LoVo (cell line): ENCODE data around the gene CREG1.
"Not testable (repeated sequence)": the region's sequence is repeated elsewhere in the genome, so short reads cannot be mapped to it uniquely, and the experiment has no call there.

Source experiments
- DNase-seq: peaks from one replicate; pipeline ENCODE4 v3.0.0-alpha.2; 2016; ENCODE audit warnings: low spot score

The CREG1 gene

DNA sequence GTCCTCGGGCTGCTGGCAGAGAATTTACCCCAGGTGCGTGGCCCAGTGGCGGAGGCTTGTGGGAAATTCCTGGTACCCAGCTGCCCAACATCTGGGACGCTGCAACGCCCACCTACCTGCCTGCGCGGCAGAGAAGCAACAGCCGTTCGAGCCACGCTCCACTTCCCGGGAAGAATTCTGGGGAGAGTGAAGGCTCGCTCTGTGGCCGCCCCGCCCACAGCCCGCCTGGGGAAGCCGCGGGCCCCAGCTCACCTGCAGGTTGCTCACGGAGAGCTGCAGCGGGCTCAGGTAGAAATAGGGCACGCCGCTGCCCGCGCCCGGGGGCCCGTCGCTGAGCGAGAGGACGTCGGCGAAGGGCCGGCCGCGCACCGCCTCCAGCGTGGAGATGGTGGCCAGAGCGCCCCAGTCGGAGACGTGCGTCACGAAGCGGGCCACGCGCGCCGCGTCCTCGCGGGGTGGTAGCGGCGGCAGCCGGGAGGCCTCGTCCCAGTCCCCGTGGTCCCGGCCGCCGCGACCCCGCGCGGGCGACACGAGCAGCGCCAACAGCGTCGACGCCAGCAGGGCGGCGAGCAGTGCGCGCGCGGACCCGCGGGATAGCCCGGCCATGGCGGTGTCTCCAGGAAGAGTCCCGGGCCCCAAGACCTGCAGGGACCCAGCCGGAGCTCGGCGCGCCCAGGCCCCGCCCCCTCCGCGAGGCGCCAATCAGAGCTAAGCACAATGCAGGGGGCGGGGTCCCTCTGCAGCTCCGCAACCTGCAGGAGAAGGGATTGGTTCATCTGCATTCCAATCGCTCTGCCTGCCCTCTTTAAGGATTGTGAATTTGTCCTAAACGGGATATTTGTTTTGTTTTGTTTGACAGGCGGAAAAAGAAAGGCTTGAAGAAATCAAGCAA lies at the start of gene CREG1:
TSS of gene CREG1 (minus strand) at position 627 of the 892 bp plus-strand sequence.
- peak; percentile 95 for DNase-seq

GRCh38 chr1:167602840-167603239 lies 49.3 kb upstream of the CREG1 start:
- DNase-seq, result no peak

- DNase-seq, result no peak
Measured at GRCh38 chr1:167601442-167602383, 48.2 kb upstream of the CREG1 start.

DNA sequence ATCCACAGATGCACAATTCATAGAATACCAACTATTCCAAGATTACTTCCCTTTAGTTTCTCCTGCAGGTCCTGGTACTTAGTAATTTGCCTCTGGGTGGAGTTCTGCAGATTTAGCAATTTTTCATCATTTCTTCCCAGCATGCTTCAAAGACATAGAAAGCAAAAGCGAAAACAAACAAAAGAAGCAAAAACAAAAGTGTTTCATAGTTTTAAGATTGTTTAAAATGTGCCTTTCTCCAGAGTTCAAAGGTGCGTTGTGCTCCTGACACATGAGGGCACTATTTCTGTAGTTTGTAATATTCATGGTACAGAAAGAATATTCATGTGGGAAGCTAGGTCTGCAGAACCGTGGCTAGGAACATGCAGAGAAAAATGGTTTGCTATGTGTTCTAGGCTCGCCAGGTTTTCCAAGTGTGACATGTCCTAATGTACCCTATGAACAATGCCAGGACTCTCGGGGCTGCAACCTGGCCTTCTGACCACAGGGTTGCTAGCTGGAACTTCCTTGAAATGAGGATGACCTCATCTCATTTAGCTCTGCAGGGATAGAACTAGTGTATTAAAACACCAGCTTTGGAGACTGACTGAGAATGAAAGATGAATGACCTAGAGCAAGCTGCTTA lies 46.5 kb upstream of the CREG1 start:
- DNase-seq, result peak; percentile 1

DNA sequence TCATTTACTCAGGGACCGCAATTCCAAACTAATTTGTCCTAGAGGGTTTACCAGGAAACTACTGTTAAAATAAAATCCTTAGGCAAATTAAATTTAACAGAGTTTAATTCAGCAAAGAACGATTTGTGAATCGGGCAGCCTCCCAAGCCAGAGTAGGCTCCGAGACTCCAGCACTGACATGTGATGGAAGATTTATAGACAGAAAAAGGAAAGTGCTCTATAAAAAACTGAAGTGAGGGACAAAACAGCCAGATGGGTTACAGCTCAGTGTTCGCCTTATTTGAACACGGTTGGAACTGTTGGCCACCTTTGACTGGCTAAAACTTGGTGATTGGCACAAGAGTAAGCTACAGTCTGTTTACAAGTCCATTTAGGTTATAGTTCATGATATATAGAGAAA lies 41.3 kb upstream of the CREG1 start:
- no peak for DNase-seq

DNA sequence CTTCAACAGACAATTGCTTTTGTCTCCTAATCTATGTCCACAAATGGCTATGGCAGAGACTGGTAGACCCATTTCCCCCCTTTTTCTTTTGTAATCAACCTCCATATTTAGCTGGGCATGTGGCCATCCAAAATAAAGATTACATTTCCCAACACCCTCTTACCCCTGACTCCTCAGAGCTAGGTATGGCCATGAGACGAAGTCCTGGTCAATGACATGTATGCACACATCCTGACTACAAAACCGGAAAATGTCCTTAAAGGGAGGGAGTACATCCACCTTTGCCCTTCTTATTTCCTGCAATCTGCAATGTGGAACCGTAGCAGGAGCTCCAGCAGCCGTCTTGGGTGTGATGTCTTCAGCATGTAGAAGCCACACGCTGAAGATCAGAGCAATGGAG lies 40.3 kb upstream of the CREG1 start:
- no peak for DNase-seq

GRCh38 chr1:167592475-167592874 lies 38.9 kb upstream of the CREG1 start:
- no peak for DNase-seq

DNA sequence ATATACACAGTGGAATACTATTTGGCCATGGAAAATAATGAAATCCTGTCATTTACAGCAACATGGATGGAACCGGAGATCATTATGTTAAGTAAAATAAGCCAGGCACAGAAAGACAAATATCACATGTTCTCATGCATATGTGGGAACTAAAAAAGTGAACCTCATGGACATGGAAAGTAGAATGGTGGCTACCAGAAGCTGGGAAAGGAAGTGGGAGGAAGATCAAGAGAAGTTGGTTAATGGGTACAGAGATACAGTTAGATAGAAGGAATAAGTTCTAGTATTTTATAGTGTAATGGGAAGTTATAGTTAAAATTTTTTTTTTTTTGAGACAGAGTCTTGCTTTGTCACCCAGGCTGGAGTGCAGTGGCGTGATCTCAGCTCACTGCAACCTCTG lies 34.8 kb upstream of the CREG1 start:
- DNase-seq, result no peak

- no peak for DNase-seq
Measured at GRCh38 chr1:167587872-167588271, 34.3 kb upstream of the CREG1 start.

DNA sequence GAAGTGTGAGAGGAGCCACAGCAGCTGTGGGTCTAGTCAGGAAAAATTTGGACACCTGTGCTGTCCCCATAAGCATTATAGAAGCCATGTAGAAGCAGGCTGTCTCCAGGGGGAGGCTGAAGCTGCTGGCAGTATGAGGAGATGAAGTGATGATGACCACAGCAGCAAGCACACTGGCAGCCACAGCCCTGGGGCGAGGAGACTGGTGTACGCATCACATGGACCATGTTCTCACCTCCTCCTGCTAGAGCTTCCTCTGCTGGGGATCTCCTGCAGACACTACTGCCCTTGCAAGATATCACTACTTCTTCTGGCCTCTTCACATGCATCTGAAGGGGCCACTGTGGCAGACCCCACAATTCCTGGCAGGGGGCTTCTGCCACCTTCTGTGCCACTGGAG lies 33.8 kb upstream of the CREG1 start:
- DNase-seq, result no peak

GRCh38 chr1:167584581-167584980 lies 31.0 kb upstream of the CREG1 start:
- DNase-seq, result no peak

GRCh38 chr1:167582722-167583121 lies 29.2 kb upstream of the CREG1 start:
- no peak for DNase-seq

DNA sequence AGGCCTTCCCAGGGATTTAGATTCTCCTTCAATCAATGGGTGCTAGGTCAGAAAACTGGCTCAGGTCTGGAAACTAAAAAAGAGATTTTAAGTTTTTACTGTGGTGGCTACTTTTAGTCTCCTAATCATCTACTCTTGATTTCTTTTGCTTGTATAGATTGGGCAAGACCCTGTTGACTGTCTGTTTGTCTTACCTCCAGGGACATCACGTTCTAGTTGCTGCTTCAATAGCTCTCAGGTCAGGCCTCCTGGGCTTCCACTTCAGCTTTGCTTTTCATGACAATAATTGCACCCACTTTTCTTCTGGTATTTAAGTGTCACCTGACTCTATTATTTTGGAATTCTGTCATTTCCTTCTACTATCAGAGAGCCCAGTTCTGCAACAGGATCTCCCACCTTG lies 28.5 kb upstream of the CREG1 start:
- DNase-seq, result no peak

DNA sequence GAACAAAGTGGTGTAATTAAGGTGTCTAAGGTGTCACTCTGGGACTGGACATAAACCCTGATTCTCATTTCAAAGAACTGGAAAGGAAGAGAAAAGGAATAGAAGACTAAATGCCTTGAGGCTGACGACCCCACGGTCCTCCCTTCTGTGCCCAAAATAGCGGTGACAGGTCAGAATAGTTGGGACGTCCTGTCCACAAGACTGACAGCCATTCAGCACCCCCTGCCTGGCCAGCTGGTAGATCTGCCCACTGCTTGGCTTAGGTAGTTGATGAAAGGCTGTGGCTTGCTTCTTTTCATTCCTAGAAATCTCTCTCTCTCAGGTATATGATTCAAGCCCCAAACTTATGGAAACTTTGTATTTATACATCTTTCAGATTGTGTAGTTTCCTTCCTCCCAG lies 26.4 kb upstream of the CREG1 start:
- DNase-seq, result no peak

DNA sequence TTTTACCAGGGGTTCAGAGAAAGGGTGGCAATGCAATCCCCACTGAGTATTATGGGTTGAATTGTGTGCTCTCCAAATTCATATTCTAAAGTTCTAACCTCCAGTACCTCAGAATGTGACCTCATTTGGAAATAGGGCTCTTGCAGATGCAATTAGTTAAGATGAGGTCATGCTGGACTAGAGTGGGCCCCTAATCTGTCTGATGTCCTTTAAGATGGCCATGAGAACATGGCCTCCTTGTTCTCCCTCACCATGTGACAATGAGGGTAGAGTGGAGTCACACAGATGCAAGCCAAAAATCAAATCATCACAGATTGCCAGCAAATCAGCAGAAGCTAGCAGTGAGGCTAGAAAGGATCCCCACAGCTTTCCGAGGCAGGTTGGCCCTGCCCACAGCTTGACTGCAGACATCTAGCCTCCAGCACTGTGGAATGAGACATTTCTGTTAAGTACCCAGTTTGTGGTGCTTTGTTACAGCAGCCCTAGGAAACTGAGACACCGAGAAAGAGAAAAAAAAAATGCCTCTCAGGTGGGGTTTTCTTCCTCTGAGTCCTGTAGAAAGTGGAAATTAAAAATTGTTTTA lies 25.5 kb upstream of the CREG1 start:
- no peak for DNase-seq

GRCh38 chr1:167575649-167576048 lies 22.1 kb upstream of the CREG1 start:
- no peak for DNase-seq

DNA sequence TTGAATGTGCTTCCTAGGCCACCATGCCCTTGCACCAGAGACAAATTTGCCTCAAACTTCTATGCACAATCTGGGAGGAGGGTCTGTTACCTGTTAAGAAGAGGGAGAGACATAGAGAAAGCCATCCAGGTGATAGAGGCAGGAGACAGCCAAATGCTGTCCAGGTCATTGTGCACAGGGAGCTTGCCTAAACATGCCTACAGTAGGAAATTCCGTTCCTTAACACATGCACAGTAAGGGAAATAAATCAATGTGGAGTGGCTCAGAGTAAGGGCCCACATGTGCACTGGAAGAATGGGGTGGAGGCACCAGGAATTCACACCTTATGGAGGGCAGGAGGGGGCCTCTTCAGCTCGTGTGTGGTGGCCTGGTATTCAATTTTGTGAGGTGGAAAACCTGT lies 19.5 kb upstream of the CREG1 start:
- DNase-seq, result no peak

DNA sequence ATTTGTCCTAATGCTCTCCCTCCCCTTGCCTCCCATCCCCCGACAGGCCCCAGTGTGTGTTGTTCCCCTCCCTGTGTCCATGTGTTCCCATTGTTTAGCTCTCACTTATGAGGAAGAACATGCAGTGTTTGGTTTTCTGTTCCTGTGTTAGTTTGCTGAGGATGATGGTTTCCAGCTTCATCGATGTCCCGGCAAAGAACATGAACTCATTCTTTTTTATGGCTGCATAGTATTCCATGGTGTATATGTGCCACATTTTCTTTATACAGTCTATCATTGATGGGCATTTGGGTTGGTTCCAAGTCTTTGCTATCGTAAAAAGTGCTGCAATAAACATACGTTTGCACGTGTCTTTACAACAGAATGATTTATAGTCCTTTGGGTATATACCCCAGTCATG lies 17.1 kb upstream of the CREG1 start:
- DNase-seq, result not testable (repeated sequence)

GRCh38 chr1:167567663-167568062 lies 14.1 kb upstream of the CREG1 start:
- no peak for DNase-seq

GRCh38 chr1:167566766-167567165 lies 13.2 kb upstream of the CREG1 start:
- DNase-seq, result no peak

DNA sequence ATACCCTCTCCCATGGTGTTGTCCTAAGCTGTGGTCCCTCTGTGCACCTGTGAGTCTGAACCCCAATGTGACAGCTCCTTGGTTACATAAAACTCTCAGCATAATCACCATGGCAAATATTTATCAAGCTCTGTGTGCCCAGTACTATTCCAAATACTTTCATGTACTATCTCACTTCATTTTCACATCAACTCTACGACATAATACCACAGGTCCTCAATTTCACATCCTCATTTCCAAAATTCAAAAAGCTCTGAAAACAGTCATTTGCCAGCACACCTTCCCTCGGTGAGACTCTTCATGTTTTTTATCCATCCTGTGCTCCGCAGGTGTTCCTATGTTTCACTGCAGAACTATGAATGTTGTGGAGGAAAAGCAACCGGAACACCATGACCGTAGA lies 12.4 kb upstream of the CREG1 start:
- no peak for DNase-seq

- DNase-seq, result peak; percentile 18
Measured at GRCh38 chr1:167564612-167565270, 11.2 kb upstream of the CREG1 start.
